Measurements from ENCODE around the gene CCDC30.

DNA sequence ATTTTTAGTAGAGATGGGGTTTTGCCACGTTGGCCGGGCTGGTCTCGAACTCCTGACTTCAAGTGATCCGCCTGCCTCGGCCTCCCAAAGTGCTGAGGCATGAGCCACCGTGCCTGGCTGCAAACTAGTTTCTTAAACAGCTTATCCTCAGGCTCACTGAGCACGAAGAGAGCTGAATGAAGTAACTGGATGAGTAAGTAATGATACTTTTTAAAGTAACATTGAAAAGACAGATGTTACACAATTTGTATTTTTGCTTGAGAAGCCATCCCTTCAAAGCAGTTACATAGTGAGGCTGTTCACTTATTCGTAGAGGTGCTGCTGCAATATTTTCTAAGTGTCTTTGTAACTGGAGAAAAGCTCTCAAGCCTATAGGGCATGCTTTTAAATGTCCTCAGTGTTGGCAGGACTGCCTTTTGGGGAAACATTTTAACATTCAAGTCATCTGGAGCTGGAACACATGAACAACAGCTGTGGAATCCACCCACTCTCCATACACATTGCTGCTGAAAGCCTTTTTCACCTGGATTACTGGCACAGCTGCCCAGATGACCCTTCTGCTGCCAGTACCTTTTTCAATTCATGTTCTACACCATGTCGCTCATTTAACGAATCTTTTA, 216.4 kb downstream of the CCDC30 start:
- no peak for TF ChIP-seq ZBTB7A (IDR thresholded peaks at IDR 0.05; ENCODE audit: low read depth)
- no peak for TF ChIP-seq YY1 (IDR thresholded peaks at IDR 0.05; ENCODE audit: low read depth)
- TF ChIP-seq, protein P1, sequence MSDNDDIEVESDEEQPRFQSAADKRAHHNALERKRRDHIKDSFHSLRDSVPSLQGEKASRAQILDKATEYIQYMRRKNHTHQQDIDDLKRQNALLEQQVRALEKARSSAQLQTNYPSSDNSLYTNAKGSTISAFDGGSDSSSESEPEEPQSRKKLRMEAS (IDR thresholded peaks at IDR 0.05) = no peak
- TF ChIP-seq, protein P2, sequence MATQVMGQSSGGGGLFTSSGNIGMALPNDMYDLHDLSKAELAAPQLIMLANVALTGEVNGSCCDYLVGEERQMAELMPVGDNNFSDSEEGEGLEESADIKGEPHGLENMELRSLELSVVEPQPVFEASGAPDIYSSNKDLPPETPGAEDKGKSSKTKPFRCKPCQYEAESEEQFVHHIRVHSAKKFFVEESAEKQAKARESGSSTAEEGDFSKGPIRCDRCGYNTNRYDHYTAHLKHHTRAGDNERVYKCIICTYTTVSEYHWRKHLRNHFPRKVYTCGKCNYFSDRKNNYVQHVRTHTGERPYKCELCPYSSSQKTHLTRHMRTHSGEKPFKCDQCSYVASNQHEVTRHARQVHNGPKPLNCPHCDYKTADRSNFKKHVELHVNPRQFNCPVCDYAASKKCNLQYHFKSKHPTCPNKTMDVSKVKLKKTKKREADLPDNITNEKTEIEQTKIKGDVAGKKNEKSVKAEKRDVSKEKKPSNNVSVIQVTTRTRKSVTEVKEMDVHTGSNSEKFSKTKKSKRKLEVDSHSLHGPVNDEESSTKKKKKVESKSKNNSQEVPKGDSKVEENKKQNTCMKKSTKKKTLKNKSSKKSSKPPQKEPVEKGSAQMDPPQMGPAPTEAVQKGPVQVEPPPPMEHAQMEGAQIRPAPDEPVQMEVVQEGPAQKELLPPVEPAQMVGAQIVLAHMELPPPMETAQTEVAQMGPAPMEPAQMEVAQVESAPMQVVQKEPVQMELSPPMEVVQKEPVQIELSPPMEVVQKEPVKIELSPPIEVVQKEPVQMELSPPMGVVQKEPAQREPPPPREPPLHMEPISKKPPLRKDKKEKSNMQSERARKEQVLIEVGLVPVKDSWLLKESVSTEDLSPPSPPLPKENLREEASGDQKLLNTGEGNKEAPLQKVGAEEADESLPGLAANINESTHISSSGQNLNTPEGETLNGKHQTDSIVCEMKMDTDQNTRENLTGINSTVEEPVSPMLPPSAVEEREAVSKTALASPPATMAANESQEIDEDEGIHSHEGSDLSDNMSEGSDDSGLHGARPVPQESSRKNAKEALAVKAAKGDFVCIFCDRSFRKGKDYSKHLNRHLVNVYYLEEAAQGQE (IDR thresholded peaks at IDR 0.05; ENCODE audit: low read depth) = no peak
- no peak for TF ChIP-seq FOXM1 (IDR thresholded peaks at IDR 0.05; ENCODE audit: borderline replicate concordance, low read depth)
- TF ChIP-seq NFIC (IDR thresholded peaks at IDR 0.05) = no peak

Measured in Ishikawa (cell line).